Measurements from ENCODE around the gene NT5C2. TPM values are rescaled to one million over a fixed set of nuclear protein-coding genes. Genes with fewer than 3 reads are reported as not detected.
"Not testable (repeated sequence)": the region's sequence is repeated elsewhere in the genome, so short reads cannot be mapped to it uniquely, and the experiment has no call there.

NT5C2 gene
- total RNA-seq, 2 donors from 2014 or later = 88.4 to 112 TPM

- Histone ChIP-seq H3K4me3 (no peak overlapping the region), H3K27me3 (replicated peaks; ENCODE audit: insufficient read depth) (no peaks in the 10 kb centered on the region), H3K36me3 (peaks cover 0 to 3% of the 10 kb centered on the region in 2 donors), H3K9me3 (no peaks in the 10 kb centered on the region), H3K27ac (peak overlapping the region in 1 of 2 donors; percentile 12), H3K4me1 (replicated peaks) (peaks cover 4% of the 10 kb centered on the region)
- intact Hi-C loops (cut with DNase I) = no loop called here
- 60% methylated on average over 2 of the region's 2 CpGs for WGBS
- no peak for DNase-seq (ENCODE audit: low spot score)
- no peak for TF ChIP-seq CTCF (IDR thresholded peaks at IDR 0.05)
- no peak for TF ChIP-seq POLR2AphosphoS5 (IDR thresholded peaks at IDR 0.05)
- no peak for TF ChIP-seq POLR2A (IDR thresholded peaks at IDR 0.05)
Measured at GRCh38 chr10:103141950-103142349, 51.1 kb downstream of the NT5C2 start.

GRCh38 chr10:103140469-103140868, 52.6 kb downstream of the NT5C2 start:
- WGBS = 49% methylated on average over 1 of the region's 1 CpG
- peaks cover 4% of the 10 kb centered on the region for H3K4me1 ChIP-seq (replicated peaks)
- intact Hi-C loops (cut with DNase I) = no loop called here
- no peak overlapping the region for H3K4me3 ChIP-seq
- H3K36me3 ChIP-seq = peaks cover 0 to 3% of the 10 kb centered on the region in 2 donors
- H3K27ac ChIP-seq = no peak overlapping the region
- TF ChIP-seq POLR2AphosphoS5 (IDR thresholded peaks at IDR 0.05) (no peak), CTCF (IDR thresholded peaks at IDR 0.05) (no peak), POLR2A (IDR thresholded peaks at IDR 0.05) (no peak)
- no peaks in the 10 kb centered on the region for H3K27me3 ChIP-seq (replicated peaks; ENCODE audit: insufficient read depth)
- no peak for DNase-seq (ENCODE audit: low spot score)
- H3K9me3 ChIP-seq = no peaks in the 10 kb centered on the region

GRCh38 chr10:103139803-103140202, 53.3 kb downstream of the NT5C2 start:
- Histone ChIP-seq H3K9me3 (no peaks in the 10 kb centered on the region), H3K36me3 (peaks cover 0 to 3% of the 10 kb centered on the region in 2 donors), H3K4me3 (no peak overlapping the region), H3K27me3 (replicated peaks; ENCODE audit: insufficient read depth) (no peaks in the 10 kb centered on the region), H3K4me1 (replicated peaks) (peaks cover 4% of the 10 kb centered on the region), H3K27ac (no peak overlapping the region)
- no peak for DNase-seq (ENCODE audit: low spot score)
- TF ChIP-seq POLR2AphosphoS5 (IDR thresholded peaks at IDR 0.05) (no peak), CTCF (IDR thresholded peaks at IDR 0.05) (no peak), POLR2A (IDR thresholded peaks at IDR 0.05) (no peak)
- WGBS = 94% methylated on average over 3 of the region's 3 CpGs
- intact Hi-C loops (cut with DNase I) = no loop called here

- H3K27ac ChIP-seq; H3K36me3 ChIP-seq; intact Hi-C loops (cut with DNase I); DNase-seq (ENCODE audit: low spot score); H3K4me3 ChIP-seq; H3K4me1 ChIP-seq (replicated peaks); H3K9me3 ChIP-seq; H3K27me3 ChIP-seq (replicated peaks; ENCODE audit: insufficient read depth): not testable (repeated sequence)
- WGBS = 85% methylated on average over 3 of the region's 3 CpGs
Measured at GRCh38 chr10:103135168-103135567, 57.9 kb downstream of the NT5C2 start.

GRCh38 chr10:103130910-103131309, 62.2 kb downstream of the NT5C2 start:
- WGBS = 26% methylated on average over 1 of the region's 1 CpG
- Histone ChIP-seq H3K27me3 (replicated peaks; ENCODE audit: insufficient read depth) (no peaks in the 10 kb centered on the region), H3K27ac (no peak overlapping the region), H3K4me1 (replicated peaks) (no peaks in the 10 kb centered on the region), H3K36me3 (no peaks in the 10 kb centered on the region), H3K9me3 (no peaks in the 10 kb centered on the region), H3K4me3 (no peak overlapping the region)
- intact Hi-C loops (cut with DNase I) = no loop called here
- no peak for TF ChIP-seq CTCF (IDR thresholded peaks at IDR 0.05)
- TF ChIP-seq POLR2AphosphoS5 (IDR thresholded peaks at IDR 0.05) = no peak
- no peak for TF ChIP-seq POLR2A (IDR thresholded peaks at IDR 0.05)
- no peak for DNase-seq (ENCODE audit: low spot score)

- H3K9me3 ChIP-seq; intact Hi-C loops (cut with DNase I); H3K4me3 ChIP-seq; H3K36me3 ChIP-seq; H3K4me1 ChIP-seq (replicated peaks); DNase-seq (ENCODE audit: low spot score); H3K27me3 ChIP-seq (replicated peaks; ENCODE audit: insufficient read depth); H3K27ac ChIP-seq: not testable (repeated sequence)
- WGBS = 83% methylated on average over 5 of the region's 5 CpGs
Measured at GRCh38 chr10:103130180-103130579, 62.9 kb downstream of the NT5C2 start.
